HFFc6 (cell line): ENCODE data around the gene ICAM1. TPM values are rescaled to one million over a fixed set of nuclear protein-coding genes. Genes with fewer than 3 reads are reported as not detected.
"Not testable (repeated sequence)": the region's sequence is repeated elsewhere in the genome, so short reads cannot be mapped to it uniquely, and the experiment has no call there.

ENCODE experiments used
- DNase-seq: peaks from one replicate; pipeline ENCODE4 v3.0.0-alpha.2; 2018
- H3K27ac Mint-ChIP-seq: 2 replicates; pipeline ENCODE4 v1.8.0; 2020; ENCODE audit warnings: mild to moderate bottlenecking, mixed read lengths
- H3K27me3 Mint-ChIP-seq: 2 replicates; pipeline ENCODE4 v1.8.0; 2021; ENCODE audit warnings: mild to moderate bottlenecking, moderate library complexity, mixed read lengths; ENCODE audit not compliant: insufficient read depth
- H3K36me3 Mint-ChIP-seq: 2 replicates; pipeline ENCODE4 v1.8.0; 2021; ENCODE audit warnings: low read depth, mixed read lengths
- H3K4me1 Mint-ChIP-seq: 2 replicates; pipeline ENCODE4 v1.8.0; 2020; ENCODE audit warnings: low read depth, mixed read lengths
- H3K4me3 Mint-ChIP-seq: 2 replicates; pipeline ENCODE4 v1.8.0; 2020; ENCODE audit warnings: mild to moderate bottlenecking, moderate library complexity, mixed read lengths
- H3K9me3 Mint-ChIP-seq: 2 replicates; pipeline ENCODE4 v1.8.0; 2020; ENCODE audit warnings: mild to moderate bottlenecking, mixed read lengths
- CTCF ChIP-seq: fragments of 200-600 bp; sonication (generic); IDR thresholded peaks from 2 replicates; pipeline ENCODE4 v1.5.0; 2021; ENCODE audit warnings: antibody characterized with exemption, mild to moderate bottlenecking
- total RNA-seq, 6 experiments: library from RNA; stranded (reverse); fragmentation: NEBNext Ultra II Directional; extraction: Animal tissue kit (Norgen Biotek cat#: 25700); gene quantifications; 2 replicates in 1 of 6; 3 replicates in 5 of 6; pipeline ENCODE4 v1.2.3, GENCODE V29; 2021

ICAM1 gene
- total RNA-seq, 6 experiments from 2014 or later, result 5.0 to 10.1 (median 8.5) TPM

DNA sequence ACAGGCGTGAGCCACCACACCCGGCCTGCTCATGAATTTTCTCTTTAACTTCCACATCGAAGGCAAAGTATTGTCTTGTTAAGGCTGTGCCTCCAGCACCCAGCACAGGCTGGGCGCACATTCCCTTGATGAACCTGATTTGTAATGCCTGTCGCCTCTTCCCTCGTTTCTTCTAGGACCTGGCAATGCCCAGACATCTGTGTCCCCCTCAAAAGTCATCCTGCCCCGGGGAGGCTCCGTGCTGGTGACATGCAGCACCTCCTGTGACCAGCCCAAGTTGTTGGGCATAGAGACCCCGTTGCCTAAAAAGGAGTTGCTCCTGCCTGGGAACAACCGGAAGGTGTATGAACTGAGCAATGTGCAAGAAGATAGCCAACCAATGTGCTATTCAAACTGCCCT is 3.7 kb downstream of the ICAM1 start:
- no peaks in the 10 kb centered on the region for H3K9me3 Mint-ChIP-seq
- peaks cover 3% of the 10 kb centered on the region; the same call in 1 of the 2 replicates for H3K27me3 Mint-ChIP-seq
- no peak for DNase-seq
- H3K27ac Mint-ChIP-seq, result no peak overlapping the region
- H3K4me3 Mint-ChIP-seq, result no peak overlapping the region
- H3K36me3 Mint-ChIP-seq, result no peaks in the 10 kb centered on the region
- peaks cover 21% of the 10 kb centered on the region for H3K4me1 Mint-ChIP-seq
- no peak for TF ChIP-seq CTCF

- Mint-ChIP-seq H3K27me3 (peaks cover 3% of the 10 kb centered on the region; the same call in 1 of the 2 replicates), H3K4me1 (peaks cover 17% of the 10 kb centered on the region), H3K4me3 (no peak overlapping the region), H3K9me3 (no peaks in the 10 kb centered on the region), H3K36me3 (no peaks in the 10 kb centered on the region), H3K27ac (no peak overlapping the region)
- DNase-seq, result no peak
- TF ChIP-seq CTCF, result no peak
Observed at GRCh38 chr19:10277795-10278589, 7.1 kb downstream of the ICAM1 start.

- Mint-ChIP-seq H3K9me3 (no peaks in the 10 kb centered on the region), H3K36me3 (no peaks in the 10 kb centered on the region), H3K27me3 (peaks cover 3% of the 10 kb centered on the region; the same call in 1 of the 2 replicates), H3K4me3 (no peak overlapping the region), H3K27ac (no peak overlapping the region), H3K4me1 (peaks cover 14% of the 10 kb centered on the region)
- TF ChIP-seq CTCF, result no peak
- no peak for DNase-seq
Observed at GRCh38 chr19:10278935-10279334, 8.0 kb downstream of the ICAM1 start.

DNA sequence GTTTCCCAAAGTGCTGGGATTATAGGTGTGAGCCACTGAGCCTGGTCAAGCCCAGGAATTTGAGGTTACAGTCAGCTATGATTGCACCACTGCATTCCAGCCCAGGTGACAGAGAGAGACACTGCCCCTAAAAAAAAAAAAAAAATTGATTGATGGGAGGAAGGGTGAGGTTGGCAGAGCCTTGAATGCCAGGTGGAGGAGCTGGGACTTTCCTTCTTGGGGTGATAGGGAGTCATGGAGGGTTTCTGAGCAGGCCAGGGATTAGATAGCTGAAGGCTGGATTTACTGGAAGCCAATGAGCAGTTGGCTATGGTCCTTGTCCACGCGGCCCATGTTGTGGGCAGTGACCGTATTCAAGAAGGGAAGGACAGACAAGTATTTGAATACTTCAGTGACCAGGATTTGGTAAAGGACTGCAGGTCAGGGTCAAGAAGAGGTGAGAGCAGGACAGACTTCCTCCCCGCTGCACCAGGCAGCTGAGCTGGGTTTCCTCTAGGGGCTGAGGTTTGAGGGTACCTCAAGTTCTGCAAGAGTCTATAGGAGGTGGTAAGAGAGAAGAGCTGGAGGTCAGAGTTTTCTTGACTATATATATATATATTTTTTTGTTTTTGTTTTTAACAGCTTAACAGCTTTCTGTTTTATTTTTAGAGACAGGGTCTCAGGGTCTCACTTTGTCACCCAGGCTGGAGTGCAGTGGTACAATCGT is 9.0 kb downstream of the ICAM1 start:
- Mint-ChIP-seq H3K27me3 (no peaks in the 10 kb centered on the region), H3K4me3 (no peak overlapping the region), H3K36me3 (no peaks in the 10 kb centered on the region), H3K9me3 (no peaks in the 10 kb centered on the region), H3K4me1 (peaks cover 11% of the 10 kb centered on the region; the same call in 1 of the 2 replicates), H3K27ac (no peak overlapping the region)
- DNase-seq, result no peak
- TF ChIP-seq CTCF, result no peak

- H3K9me3 Mint-ChIP-seq, H3K27me3 Mint-ChIP-seq, H3K4me3 Mint-ChIP-seq, H3K27ac Mint-ChIP-seq, H3K36me3 Mint-ChIP-seq, DNase-seq: not testable (repeated sequence)
- H3K4me1 Mint-ChIP-seq, result peaks cover 15% of the 10 kb centered on the region; the same call in 1 of the 2 replicates
Observed at GRCh38 chr19:10282043-10282442, 11.1 kb downstream of the ICAM1 start.
